WI38 (cell line): ENCODE data around the gene PNPT1.
"Not testable (repeated sequence)": the region's sequence is repeated elsewhere in the genome, so short reads cannot be mapped to it uniquely, and the experiment has no call there.

Experiments used
- H3K4me3 ChIP-seq: 2 replicates; pipeline ENCODE4 v1.5.1; 2011; ENCODE audit warnings: low read depth, mild to moderate bottlenecking, control low read depth, low read length
- TF ChIP-seq, protein P1 (sequence below): IDR thresholded peaks from 2 replicates; pipeline ENCODE4 v1.5.1; 2012; ENCODE audit warnings: low read depth, mild to moderate bottlenecking, control low read depth, low read length

Gene PNPT1

DNA sequence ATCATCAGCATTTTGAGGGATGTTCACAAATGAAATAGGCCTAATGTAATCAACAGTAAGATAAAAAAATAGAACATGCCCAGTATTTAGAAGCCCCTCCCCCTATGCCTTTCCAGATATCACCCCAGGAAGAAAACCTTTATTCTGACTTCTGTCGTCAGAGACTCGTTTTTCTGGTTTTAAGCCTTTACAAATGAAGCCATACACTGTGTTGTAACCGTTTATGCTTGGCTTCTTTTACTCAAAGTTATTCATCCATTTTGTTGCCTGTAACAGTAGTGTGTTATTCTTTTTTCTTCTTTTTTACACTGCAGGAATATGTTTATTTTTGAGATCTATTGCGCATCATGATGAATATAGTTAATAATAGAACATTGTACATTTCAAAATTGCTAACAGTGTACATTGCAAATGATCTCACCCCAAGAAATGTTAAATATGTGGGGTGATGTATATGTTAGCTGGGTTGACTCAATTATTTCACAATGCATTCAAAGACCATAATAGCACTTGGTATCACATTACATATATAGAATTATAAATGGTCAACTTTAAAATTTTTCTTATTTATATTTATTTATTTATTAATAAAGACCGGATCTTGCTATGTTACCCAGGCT is 28.1 kb upstream of the PNPT1 start:
- TF ChIP-seq, protein P1, sequence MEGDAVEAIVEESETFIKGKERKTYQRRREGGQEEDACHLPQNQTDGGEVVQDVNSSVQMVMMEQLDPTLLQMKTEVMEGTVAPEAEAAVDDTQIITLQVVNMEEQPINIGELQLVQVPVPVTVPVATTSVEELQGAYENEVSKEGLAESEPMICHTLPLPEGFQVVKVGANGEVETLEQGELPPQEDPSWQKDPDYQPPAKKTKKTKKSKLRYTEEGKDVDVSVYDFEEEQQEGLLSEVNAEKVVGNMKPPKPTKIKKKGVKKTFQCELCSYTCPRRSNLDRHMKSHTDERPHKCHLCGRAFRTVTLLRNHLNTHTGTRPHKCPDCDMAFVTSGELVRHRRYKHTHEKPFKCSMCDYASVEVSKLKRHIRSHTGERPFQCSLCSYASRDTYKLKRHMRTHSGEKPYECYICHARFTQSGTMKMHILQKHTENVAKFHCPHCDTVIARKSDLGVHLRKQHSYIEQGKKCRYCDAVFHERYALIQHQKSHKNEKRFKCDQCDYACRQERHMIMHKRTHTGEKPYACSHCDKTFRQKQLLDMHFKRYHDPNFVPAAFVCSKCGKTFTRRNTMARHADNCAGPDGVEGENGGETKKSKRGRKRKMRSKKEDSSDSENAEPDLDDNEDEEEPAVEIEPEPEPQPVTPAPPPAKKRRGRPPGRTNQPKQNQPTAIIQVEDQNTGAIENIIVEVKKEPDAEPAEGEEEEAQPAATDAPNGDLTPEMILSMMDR = no peak
- no peak overlapping the region for H3K4me3 ChIP-seq

GRCh38 chr2:55720417-55720816 is 26.8 kb upstream of the PNPT1 start:
- TF ChIP-seq, protein P1 = no peak
- no peak overlapping the region for H3K4me3 ChIP-seq

DNA sequence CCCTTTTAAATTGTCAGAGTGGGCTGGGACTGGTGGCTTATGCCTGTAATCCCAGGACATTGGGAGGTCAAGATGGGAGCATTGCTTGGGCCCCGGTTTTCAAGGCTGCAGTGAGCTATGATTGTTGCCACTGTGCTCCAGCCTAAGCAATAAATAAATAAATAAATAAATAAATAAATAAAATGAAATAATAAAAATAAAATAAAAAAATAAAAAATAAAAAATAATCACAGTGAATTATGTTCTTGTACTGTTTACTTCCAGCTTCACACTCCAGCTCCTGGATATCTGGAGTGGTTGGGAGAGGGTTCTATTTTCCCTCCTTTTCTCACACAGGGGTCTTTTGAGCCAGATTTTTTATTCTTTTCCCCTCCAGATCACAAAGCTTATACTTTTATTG is 26.2 kb upstream of the PNPT1 start:
- no peak overlapping the region for H3K4me3 ChIP-seq
- TF ChIP-seq, protein P1 = no peak

DNA sequence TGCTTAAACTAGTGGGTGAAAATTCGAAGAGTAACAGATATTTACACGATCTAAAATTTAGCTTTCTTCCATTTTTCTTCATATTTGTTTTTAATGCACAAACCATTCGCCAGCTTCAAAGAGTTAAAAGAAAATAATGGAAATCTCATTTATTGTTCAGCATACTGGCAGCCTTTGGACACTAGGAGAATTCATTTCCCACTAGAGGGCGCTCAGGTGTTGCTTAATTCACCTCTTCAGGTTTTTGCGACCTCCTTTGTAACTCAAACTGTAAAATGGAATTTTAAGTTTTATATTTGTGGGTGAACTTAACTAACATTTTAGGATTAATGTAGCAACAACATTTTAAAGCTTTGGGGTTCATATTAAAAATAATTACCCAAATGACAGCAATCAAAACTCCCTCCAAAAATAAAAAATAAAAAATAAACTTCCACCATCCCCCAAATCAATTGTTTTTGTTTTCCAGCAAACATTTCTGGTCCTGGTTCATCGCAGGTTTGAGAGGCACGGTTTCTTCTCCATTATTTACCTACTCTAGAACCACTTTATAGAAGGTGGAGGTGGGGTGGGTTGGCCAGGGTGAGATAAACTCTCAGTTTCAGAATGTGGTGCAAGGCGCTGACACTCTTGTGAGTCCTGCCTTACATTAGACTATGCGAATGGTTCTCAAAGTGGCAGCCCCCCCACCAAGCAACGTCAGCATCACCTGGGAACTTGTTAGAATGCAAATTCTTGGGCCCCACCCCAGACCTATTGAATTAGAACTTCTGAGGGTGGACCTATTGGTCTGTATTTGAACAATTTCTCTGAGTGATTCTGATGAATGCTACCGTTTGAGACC is 24.7 kb upstream of the PNPT1 start:
- TF ChIP-seq, protein P1 = peak; percentile 61
- H3K4me3 ChIP-seq = no peak overlapping the region

DNA sequence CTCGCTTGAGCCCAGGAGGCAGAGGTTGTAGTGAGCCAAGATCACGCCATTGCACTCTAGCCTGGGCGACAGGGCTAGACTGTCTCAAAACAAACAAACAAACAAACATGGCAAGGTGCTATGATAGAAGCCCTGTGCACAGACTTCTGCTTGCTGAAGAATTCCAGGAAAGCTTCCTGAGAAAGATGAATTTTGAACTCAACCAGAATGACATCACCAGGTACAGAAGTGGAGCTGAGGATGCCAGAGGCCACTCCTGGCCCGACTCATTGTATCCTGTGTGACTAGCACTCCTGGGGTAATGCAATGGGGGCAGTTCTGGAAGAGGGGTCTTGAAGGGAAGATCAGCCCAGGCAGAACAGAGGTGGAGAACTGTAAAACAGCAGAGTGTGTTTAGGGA is 22.0 kb upstream of the PNPT1 start:
- TF ChIP-seq, protein P1 = no peak
- H3K4me3 ChIP-seq = no peak overlapping the region

DNA sequence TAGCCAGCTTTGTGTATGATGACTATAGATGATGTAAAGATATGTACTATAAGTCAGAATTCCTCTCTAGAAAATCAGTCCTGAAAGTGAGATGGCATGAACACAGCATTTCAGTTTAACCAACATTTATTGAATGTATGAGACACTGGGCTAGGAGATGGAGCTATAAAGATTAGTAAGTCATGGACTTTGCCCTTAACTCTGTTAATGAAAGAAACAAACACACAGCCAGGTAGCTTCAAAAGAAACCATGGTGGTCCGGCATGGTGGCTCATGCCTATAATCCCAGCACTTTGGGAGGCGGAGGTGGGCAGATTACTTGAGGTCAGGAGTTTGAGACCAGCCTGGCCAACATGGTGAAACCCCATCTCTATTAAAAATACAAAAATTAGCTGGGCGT is 21.5 kb upstream of the PNPT1 start:
- H3K4me3 ChIP-seq = not testable (repeated sequence)

DNA sequence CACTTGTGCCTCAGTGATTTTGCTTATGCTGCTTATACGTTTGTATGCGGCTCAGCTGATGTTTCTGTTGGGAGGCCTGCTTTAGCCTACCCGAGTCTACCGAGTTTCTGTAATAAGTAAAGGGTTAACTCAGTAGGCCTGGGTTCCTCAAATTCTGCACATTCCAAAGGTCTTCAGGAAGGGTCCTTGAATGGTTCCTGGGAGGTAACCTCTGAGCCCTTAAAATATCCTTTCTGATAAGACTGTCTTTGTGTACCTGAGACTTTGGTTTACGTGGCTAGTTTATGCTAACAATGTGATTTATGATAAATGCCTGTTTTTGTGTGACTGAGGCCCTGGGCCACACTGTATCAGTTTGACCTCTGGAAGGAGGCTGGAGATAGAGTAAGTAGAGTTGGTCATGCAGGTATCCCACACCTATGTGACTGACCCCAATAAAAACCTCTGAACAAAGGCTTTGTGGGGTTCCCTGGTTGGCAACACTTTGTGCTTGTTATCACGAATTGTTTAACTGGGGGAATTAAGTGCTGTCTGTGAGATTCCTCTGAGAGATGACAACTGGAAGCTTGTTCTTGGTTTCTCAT is 18.9 kb upstream of the PNPT1 start:
- H3K4me3 ChIP-seq = no peak overlapping the region
- TF ChIP-seq, protein P1 = no peak
